K562 (cell line): ENCODE data around the gene FNDC11. TPM values are rescaled to one million over a fixed set of nuclear protein-coding genes. Genes with fewer than 3 reads are reported as not detected.

Experiments used
- ATAC-seq: fragments of 200-7000 bp; cut with Tn5 transposase; 3 replicates; pipeline ENCODE4 v1.9.1; 2020; ENCODE audit warnings: moderate library complexity
- BruUV-seq: library from RNA; stranded (reverse); fragments of 400-500 nt; replicated peaks from 2 replicates; lab custom pipeline; 2021; lab: Mats Ljungman, UMichigan
- CTCF ChIA-PET: fragments of 300-600 bp; formaldehyde crosslinking; extraction: SDS; loops from one replicate; lab custom pipeline; 2021; ENCODE audit warnings: low intra/inter-chr PET ratio; lab: Yijun Ruan, JAX
- POLR2A ChIA-PET: fragments of 300-600, 350-650 bp; sonication (Branson Sonifier 250); formaldehyde crosslinking; extraction: SDS; loops from one replicate; lab custom pipeline; 2021; ENCODE audit warnings: antibody characterized with exemption, inconsistent platforms; lab: Yijun Ruan, JAX
- DNase-seq, 4 experiments: peaks; one replicate each; pipeline versions ENCODE4 v3.0.0 to v3.0.0-alpha.2; 2011 to 2018; ENCODE audit warnings: low spot score in 3 of 4, mixed read lengths in 3 of 4; ENCODE audit errors: extremely low read depth in 1 of 4
- FAIRE-seq: peaks from 2 replicates; lab custom pipeline; 2011; peaks lifted over from hg19 to GRCh38; lab: Jason Lieb, UNC
- H2AFZ ChIP-seq: 2 replicates; pipeline ENCODE4 v1.6.0; 2011; ENCODE audit warnings: low read depth, low read length, control low read depth, inconsistent platforms
- H3K27ac ChIP-seq: fragments of 200-600 bp; 3 replicates; pipeline ENCODE4 v1.8.0; 2011; ENCODE audit warnings: low read depth, mild to moderate bottlenecking, control low read depth, inconsistent platforms, low read length, moderate library complexity, mixed read lengths; ENCODE audit errors: extremely low read depth
- H3K27me3 ChIP-seq, 2 experiments: fragments of 300-600 bp in 1 of 2; 2 replicates in 1 of 2; 3 replicates in 1 of 2; pipeline versions ENCODE4 v1.6.0 to v1.8.0; 2011; ENCODE audit warnings: inconsistent platforms in 2 of 2, low read length in 2 of 2, mild to moderate bottlenecking in 1 of 2, mixed read lengths in 1 of 2, moderate library complexity in 1 of 2; ENCODE audit not compliant: control insufficient read depth in 2 of 2, insufficient read depth in 2 of 2
- H3K36me3 ChIP-seq: fragments of 300-600 bp; 3 replicates; pipeline ENCODE4 v1.8.0; 2011; ENCODE audit warnings: mild to moderate bottlenecking, low read length, inconsistent platforms; ENCODE audit not compliant: control insufficient read depth, insufficient read depth
- H3K4me1 ChIP-seq, 2 experiments: fragments of 200-600 bp in 1 of 2; replicated peaks in 1 of 2; 2 replicates in 1 of 2; 3 replicates in 1 of 2; pipeline versions ENCODE4 v1.5.1 to v1.8.0; 2011; ENCODE audit warnings: inconsistent platforms in 2 of 2, low read length in 2 of 2, mild to moderate bottlenecking in 1 of 2, mixed read lengths in 1 of 2, moderate library complexity in 1 of 2; ENCODE audit not compliant: control insufficient read depth in 2 of 2, insufficient read depth in 2 of 2
- H3K4me2 ChIP-seq: 2 replicates; pipeline ENCODE4 v1.6.1; 2011; ENCODE audit warnings: low read length, control low read depth, inconsistent platforms, mixed read lengths; ENCODE audit not compliant: insufficient read depth
- H3K4me3 ChIP-seq: fragments of 200-600 bp; sonication (generic), shearing (Covaris generic); 2 replicates; pipeline ENCODE4 v1.5.1; 2016; ENCODE audit warnings: control low read depth, inconsistent platforms
- H3K79me2 ChIP-seq: fragments of 200-600 bp; 3 replicates; pipeline ENCODE4 v1.8.0; 2011; ENCODE audit warnings: low read length, inconsistent platforms; ENCODE audit not compliant: control insufficient read depth, insufficient read depth
- H3K9ac ChIP-seq, 2 experiments: 2 replicates each; pipeline versions ENCODE4 v1.6.0 to v1.6.1; 2011; ENCODE audit warnings: low read depth in 2 of 2, low read length in 2 of 2, control low read depth in 1 of 2, inconsistent platforms in 1 of 2, mild to moderate bottlenecking in 1 of 2, mixed read lengths in 1 of 2; ENCODE audit not compliant: insufficient read depth in 1 of 2
- H3K9me1 ChIP-seq: one replicate; pipeline ENCODE4 v1.6.0; 2011; ENCODE audit warnings: inconsistent platforms, mild to moderate bottlenecking, low read length, moderate library complexity; ENCODE audit not compliant: control insufficient read depth, insufficient read depth
- H3K9me3 ChIP-seq: replicated peaks from 2 replicates; pipeline ENCODE4 v1.5.1; 2011; ENCODE audit warnings: low read depth, low read length, inconsistent platforms; ENCODE audit not compliant: control insufficient read depth, insufficient read depth
- H4K20me1 ChIP-seq: replicated peaks from 2 replicates; pipeline ENCODE4 v1.6.1; 2011; ENCODE audit warnings: low read length, inconsistent platforms, mixed read lengths; ENCODE audit not compliant: control insufficient read depth, insufficient read depth
- ATF3 ChIP-seq, 2 experiments: fragments of 450-650 bp in 1 of 2; sonication (generic) in 1 of 2; formaldehyde crosslinking in 1 of 2; IDR thresholded peaks in 1 of 2; conservative IDR thresholded peaks in 1 of 2; 2 replicates each; pipeline versions ENCODE4 v1.6.1 to v1.8.1; 2016 to 2023; ENCODE audit warnings: mild to moderate bottlenecking in 2 of 2, moderate library complexity in 2 of 2, inconsistent platforms in 1 of 2, missing genetic modification reagents in 1 of 2
- ATF7 ChIP-seq: fragments of 450-650 bp; IDR thresholded peaks from 2 replicates; pipeline ENCODE4 v1.7.1; 2014; ENCODE audit warnings: mild to moderate bottlenecking, moderate library complexity
- ESRRB ChIP-seq: fragments of 250-450 bp; sonication (Bioruptor Pico); IDR thresholded peaks from 2 replicates; pipeline ENCODE4 v1.5.0; 2020; ENCODE audit warnings: mild to moderate bottlenecking, moderate library complexity, borderline replicate concordance
- HMGXB4 ChIP-seq: sonication (generic); formaldehyde crosslinking; IDR thresholded peaks from 2 replicates; pipeline ENCODE4 v1.8.1; 2023; ENCODE audit warnings: mild to moderate bottlenecking, missing genetic modification reagents
- MEIS2 ChIP-seq: fragments of 450-650 bp; IDR thresholded peaks from 2 replicates; pipeline ENCODE4 v1.6.1; 2014; ENCODE audit warnings: mild to moderate bottlenecking; ENCODE audit not compliant: partially characterized antibody
- PBX2 ChIP-seq, 2 experiments: IDR thresholded peaks in 1 of 2; conservative IDR thresholded peaks in 1 of 2; 2 replicates each; pipeline ENCODE4 v1.6.1; 2016; ENCODE audit warnings: low read depth in 2 of 2, mild to moderate bottlenecking in 1 of 2, missing compliant biosample characterization in 1 of 2, missing genetic modification characterization in 1 of 2, moderate library complexity in 1 of 2
- PKNOX1 ChIP-seq: fragments of 450-650 bp; IDR thresholded peaks from 2 replicates; pipeline ENCODE4 v1.6.1; 2016
- STAT5A ChIP-seq: IDR thresholded peaks from 2 replicates; pipeline ENCODE4 v1.6.1; 2012; ENCODE audit warnings: low read length, inconsistent platforms, borderline replicate concordance
- WGBS: fragments of 100-300 bp; shearing (Covaris generic); methylation state at CpG from one replicate; pipeline ENCODE4 v1.1.6; 2016; ENCODE audit warnings: low coverage, mixed read lengths; ENCODE audit not compliant: insufficient coverage; ENCODE audit errors: missing lambda C conversion rate; 5-methylcytosine and 5-hydroxymethylcytosine counted together
- in situ Hi-C: fragments of 300-500 bp; cut with MboI; formaldehyde crosslinking; loops from 4 replicates; pipeline ENCODE4 v1.15.0; 2018; ENCODE audit warnings: inconsistent platforms, mixed read lengths
- intact Hi-C: fragments of 100-400 bp; cut with micrococcal nuclease; formaldehyde crosslinking; loops from 2 replicates; pipeline ENCODE4 v1.14.2; 2022
- polyA plus RNA-seq, 8 experiments: library from polyadenylated mRNA; depleted of rRNA in 4 of 8; stranded (reverse) in 5 of 8; unstranded in 3 of 8; fragments of >200 nt; fragmentation: Nextera tagmentation in 2 of 8; fragmentation: Illumina TruSeq in 1 of 8; extraction: Ambion mirVana in 2 of 8; extraction: Trizol in 1 of 8; gene quantifications; 2 replicates each; pipeline versions ENCODE4 v1.2.1 to v1.2.3, GENCODE V29; 2011 to 2014; ENCODE audit warnings: inconsistent platforms in 1 of 8, missing spikeins in 1 of 8
- total RNA-seq, 7 experiments: library from RNA; depleted of rRNA in 6 of 7; stranded (reverse); fragments of >200 nt in 6 of 7; fragmentation: Illumina TruSeq in 2 of 7; extraction: Trizol in 2 of 7; gene quantifications; 2 replicates each; pipeline versions ENCODE4 v1.2.1 to v1.2.3, GENCODE V29; 2011 to 2021; ENCODE audit warnings: low replicate concordance in 1 of 7

FNDC11 gene
- total and polyA plus RNA-seq, 9 of the 15 experiments (the other 6 are each of a cell fraction or from before 2014, with no cell fraction given), result 0.08 to 2.3 (median 0.64) TPM; not detected in 2

GRCh38 chr20:63507083-63507743, 46.7 kb upstream of the FNDC11 start:
- peak overlapping the region in 1 of 2 experiments; percentile 17; a peak in 2 of 4 replicates for H3K9ac ChIP-seq
- CTCF ChIA-PET, result interaction anchor here (0.6 kb wide), 1 partner anchor 297 kb away, joined by 3 read pairs; no protein-coding TSS in a partner anchor
- no peak overlapping the region for H3K4me3 ChIP-seq
- peaks cover 25 to 47% of the 10 kb centered on the region in 2 experiments for H3K27me3 ChIP-seq
- no peak overlapping the region for H3K27ac ChIP-seq
- H3K9me3 ChIP-seq, result peaks cover 6% of the 10 kb centered on the region
- no peaks in the 10 kb centered on the region for H3K79me2 ChIP-seq
- TF ChIP-seq STAT5A (peak; percentile 24; the same call in 1 of the 2 replicates), MEIS2 (peak; percentile 88), HMGXB4 (CRISPR knock-in tag) (no peak), ESRRB (CRISPR knock-in tag) (no peak), PBX2 (CRISPR knock-in tag; IDR thresholded peaks at IDR 0.05; ENCODE audit: low read depth) (no peak), PBX2 (tag; conservative IDR thresholded peaks at IDR 0.05; ENCODE audit: low read depth) (0 out of 2 replicates have a peak, but pooled peaks have one; percentile 29), ATF3 (IDR thresholded peaks at IDR 0.05) (peak; percentile 25; the same call in 1 of the 2 replicates), ATF3 (CRISPR knock-in tag; conservative IDR thresholded peaks at IDR 0.05) (no peak), ATF7 (peak; percentile 27; the same call in 1 of the 2 replicates), PKNOX1 (peak; percentile 67; the same call in 1 of the 2 replicates)
- H4K20me1 ChIP-seq, result no peaks in the 10 kb centered on the region
- WGBS, result 12% methylated on average over 28 of the region's 30 CpGs
- intact Hi-C loops, result no loop called here
- no peak for FAIRE-seq
- no peak for ATAC-seq
- DNase-seq, result no peak
- POLR2A ChIA-PET, result interaction anchor here (0.7 to 3.1 kb wide), 4 partner anchors 11 to 156 kb away, joined by 3 to 9 read pairs (median 6); partner anchors contain the start of gene PPDPF
- H2AFZ ChIP-seq, result no peak overlapping the region
- no peaks in the 10 kb centered on the region for H3K36me3 ChIP-seq
- no peaks in the 10 kb centered on the region for H3K9me1 ChIP-seq
- peaks cover 0 to 25% of the 10 kb centered on the region in 2 experiments; a peak in 4 of 5 replicates for H3K4me1 ChIP-seq
- in situ Hi-C loops, result no loop called here
- no peak overlapping the region for H3K4me2 ChIP-seq
- BruUV-seq, result no TSS peak
